HG03342 (cell line): ENCODE data around the gene PPP5C.
"Not testable (repeated sequence)": the region's sequence is repeated elsewhere in the genome, so short reads cannot be mapped to it uniquely, and the experiment has no call there.

ENCODE experiments used
- ATAC-seq: cut with Tn5 transposase; IDR thresholded peaks from one replicate; pipeline ENCODE4 v1.9.1; 2021; ENCODE audit warnings: mild to moderate bottlenecking, moderate library complexity; ENCODE audit not compliant: unreplicated experiment

Gene PPP5C

DNA sequence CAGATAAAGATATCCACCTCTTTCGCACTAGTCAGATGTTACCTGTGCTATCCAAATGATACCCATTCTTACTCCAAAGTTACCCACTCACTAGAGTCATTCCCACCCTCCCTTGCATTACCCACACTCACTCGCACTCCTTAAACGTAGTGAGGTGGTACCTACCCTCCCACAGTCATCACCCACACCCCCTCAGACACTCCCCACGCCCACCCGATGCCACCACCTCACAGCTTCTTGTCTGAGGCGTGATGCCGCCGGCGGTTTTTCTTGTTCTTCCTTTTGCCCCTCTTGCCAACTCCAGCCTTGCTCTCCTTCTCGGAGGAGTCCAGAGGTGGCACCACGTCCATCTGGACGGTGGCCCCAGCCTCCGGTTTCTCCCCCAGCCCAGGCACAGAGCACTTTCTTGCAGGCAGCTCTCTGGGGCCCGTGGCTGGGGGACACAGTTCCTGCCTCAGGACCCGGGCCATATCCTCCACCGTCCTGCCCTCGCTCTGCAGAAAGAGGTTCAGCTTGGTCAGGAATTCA is 80.7 kb downstream of the PPP5C start:
- ATAC-seq, result no peak

DNA sequence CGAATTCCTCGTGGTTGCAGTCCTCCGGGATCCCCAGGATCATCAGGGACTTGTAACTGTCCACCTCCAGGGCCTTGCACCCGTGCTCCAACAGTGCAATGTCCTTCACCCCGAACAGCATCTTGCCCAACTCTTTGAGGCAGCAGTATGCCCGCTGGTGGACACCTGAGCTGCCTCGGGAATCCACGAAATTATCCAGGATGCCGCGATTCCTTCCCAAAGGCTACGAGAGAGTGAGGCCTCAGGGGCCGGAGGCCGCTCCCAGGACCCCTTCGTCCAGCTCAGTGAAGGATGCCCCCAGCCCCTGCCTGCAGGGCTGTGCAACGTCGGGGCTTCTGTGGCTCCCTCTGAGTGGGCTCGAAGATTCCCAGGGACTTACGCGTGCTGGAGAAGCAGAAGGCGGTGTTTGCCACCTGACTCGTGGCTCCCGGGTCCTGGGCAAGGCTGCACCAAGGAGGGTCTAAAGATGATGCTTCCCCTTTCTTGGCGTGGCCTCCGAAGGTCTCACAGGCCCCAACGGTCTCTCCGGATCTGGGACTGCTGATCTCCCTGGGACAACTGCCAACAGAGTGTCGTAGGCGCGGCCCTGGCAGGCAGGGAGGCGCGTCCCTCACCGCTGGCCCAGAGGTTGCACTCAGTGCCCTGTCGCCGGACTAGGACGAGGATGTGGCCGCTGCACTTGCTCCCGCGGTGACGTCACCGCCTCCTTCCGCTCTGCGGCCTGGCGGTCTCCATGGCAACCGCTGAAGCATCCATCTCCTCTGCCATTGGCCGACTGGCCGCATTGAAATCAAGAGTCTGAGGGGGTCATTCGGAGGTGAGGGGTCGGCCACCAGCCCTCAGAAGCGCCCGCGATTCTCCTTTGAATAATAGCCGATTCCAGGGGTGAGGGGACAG is 81.6 kb downstream of the PPP5C start, which contains the start of gene PNMA8C:
Gene PNMA8C, minus strand, starts transcription at position 698 of the 897 bp plus-strand sequence. Its CDS starts 577 bp downstream, at position 121.
- no peak for ATAC-seq

DNA sequence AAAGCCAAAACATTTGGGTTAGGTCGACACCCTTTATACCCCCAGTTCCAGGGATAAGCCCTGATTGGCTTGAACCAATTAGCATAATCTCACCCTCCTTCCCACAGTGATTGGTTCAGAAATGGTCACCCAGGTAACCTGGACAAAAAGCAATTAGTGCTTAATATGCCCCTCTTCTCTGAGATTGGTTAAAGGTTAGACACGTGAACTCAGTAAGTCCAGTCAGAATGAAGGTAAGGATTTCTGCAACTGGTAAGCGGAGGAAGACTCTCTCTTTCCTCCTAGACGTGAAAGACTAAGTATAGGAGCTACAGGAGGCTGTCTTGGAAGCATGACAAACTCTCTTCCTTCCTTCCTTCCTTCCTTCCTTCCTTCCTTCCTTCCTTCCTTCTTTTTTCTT is 83.1 kb downstream of the PPP5C start:
- ATAC-seq, result no peak

DNA sequence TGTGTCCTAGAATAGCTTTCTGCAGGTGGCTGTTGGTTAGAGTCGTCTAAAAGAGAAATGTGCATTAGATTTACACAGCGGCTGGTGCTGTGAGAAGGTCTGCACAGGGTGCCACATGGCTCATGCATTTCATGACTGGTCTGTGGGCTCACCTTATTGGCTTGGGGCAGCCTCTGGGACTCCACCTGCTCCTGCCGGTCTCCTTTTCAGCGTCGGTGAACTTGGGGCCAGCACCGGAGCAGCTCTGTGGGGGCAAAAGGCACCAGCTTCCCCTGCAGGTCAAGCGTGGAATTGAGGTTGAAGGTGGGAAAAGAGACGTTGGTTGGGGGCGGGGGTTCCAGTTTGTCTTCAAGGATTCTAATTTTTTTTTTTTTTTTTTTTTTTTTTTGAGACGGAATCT is 84.9 kb downstream of the PPP5C start:
- no peak for ATAC-seq

DNA sequence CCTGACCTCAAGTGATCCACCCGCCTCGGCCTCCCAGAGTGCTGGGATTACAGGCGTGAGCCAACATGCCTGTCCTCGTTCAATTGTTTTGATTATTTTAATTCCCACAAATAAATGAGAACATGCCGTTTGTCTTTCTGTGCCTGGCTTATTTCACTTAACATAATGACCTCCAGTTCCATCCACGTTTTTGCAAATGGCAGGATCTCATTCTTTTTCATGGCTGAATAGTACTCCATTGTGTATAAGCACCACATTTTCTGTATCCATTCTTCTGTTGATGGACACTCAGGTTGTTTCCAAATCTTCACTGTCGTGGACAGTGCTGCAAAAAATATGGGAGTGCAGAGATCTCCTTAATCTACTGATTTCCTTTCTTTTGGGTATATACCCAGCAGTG is 86.6 kb downstream of the PPP5C start:
- ATAC-seq, result not testable (repeated sequence)

DNA sequence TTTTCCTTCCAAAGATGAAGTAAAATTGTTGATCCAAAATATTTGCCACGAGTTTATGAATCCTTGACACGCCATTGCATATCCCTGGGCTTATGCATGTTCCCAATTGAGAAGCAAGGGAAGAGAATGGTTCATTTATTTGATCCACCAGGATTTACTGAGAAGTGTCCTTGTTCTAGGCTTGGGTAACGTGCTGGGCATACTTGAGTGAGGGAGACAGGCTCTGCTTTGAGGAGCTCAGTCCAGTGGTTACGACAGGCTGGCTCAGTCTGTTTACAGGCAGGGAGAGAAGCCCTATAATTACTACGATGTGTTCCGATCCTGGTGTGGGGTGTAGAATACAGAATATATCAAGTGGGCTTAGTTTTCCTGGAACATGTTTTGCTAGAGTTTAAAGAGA is 88.1 kb downstream of the PPP5C start:
- no peak for ATAC-seq

DNA sequence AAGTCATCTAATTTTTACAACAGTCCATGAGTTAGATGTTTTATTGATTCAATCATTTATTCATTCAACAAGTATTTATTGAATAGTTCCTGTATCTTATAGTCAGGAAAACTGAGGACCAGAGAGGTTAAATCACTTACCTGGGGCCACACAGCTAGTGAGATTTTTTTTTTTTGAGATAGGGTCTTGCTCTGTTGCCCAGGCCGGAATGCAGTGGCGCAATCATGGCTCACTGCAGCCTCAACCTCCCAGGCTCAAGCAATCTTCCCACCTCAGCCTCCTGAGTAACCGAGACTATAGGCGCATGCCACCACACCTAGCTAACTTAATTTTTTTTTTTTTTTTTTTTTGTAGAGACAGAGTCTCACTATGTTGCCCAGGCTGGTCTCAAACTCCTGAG is 88.8 kb downstream of the PPP5C start:
- ATAC-seq, result not testable (repeated sequence)
